DND-41 (cell line): Measurements from ENCODE around the gene SLC18A3.

Experiments
- ATAC-seq: fragments of 200-7000 bp; cut with Tn5 transposase; 3 replicates; pipeline ENCODE4 v1.9.1; 2021; ENCODE audit warnings: low read depth; ENCODE audit not compliant: insufficient read depth
- DNase-seq: peaks from one replicate; pipeline ENCODE4 v3.0.0-alpha.2; 2020
- H2AFZ ChIP-seq: 2 replicates; pipeline ENCODE4 v1.6.0; 2012; ENCODE audit warnings: low read depth, low read length
- H3K27ac ChIP-seq: 2 replicates; pipeline ENCODE4 v1.5.1; 2012; ENCODE audit warnings: low read length, inconsistent platforms
- H3K27me3 ChIP-seq: fragments of 200-600 bp; sonication (generic); 2 replicates; pipeline ENCODE4 v1.6.0; 2012; ENCODE audit warnings: low read length, mild to moderate bottlenecking, inconsistent platforms; ENCODE audit not compliant: insufficient read depth, poor library complexity
- H3K36me3 ChIP-seq: 2 replicates; pipeline ENCODE4 v1.5.1; 2012; ENCODE audit warnings: low read length, inconsistent platforms; ENCODE audit not compliant: insufficient read depth
- H3K4me1 ChIP-seq: 2 replicates; pipeline ENCODE4 v1.5.1; 2012; ENCODE audit warnings: mild to moderate bottlenecking, low read length; ENCODE audit not compliant: insufficient read depth
- H3K4me2 ChIP-seq: 2 replicates; pipeline ENCODE4 v1.6.0; 2012; ENCODE audit warnings: mild to moderate bottlenecking, moderate library complexity, low read length, inconsistent platforms; ENCODE audit not compliant: insufficient read depth
- H3K4me3 ChIP-seq, 2 experiments: fragments of 200-600 bp in 1 of 2; shearing (Covaris generic) in 1 of 2; 2 replicates each; pipeline ENCODE4 v1.5.1; 2012 to 2016; ENCODE audit warnings: inconsistent platforms in 2 of 2, low read length in 2 of 2, mild to moderate bottlenecking in 2 of 2, low read depth in 1 of 2, moderate library complexity in 1 of 2
- H3K79me2 ChIP-seq: 2 replicates; pipeline ENCODE4 v1.6.0; 2012; ENCODE audit warnings: low read length, inconsistent platforms; ENCODE audit not compliant: insufficient read depth
- H3K9ac ChIP-seq: 2 replicates; pipeline ENCODE4 v1.6.0; 2012; ENCODE audit warnings: low read depth, mild to moderate bottlenecking, inconsistent platforms, low read length, moderate library complexity
- H3K9me3 ChIP-seq: 2 replicates; pipeline ENCODE4 v1.5.1; 2012; ENCODE audit warnings: low read length, moderate library complexity, mild to moderate bottlenecking, inconsistent platforms; ENCODE audit not compliant: insufficient read depth, severe bottlenecking
- H4K20me1 ChIP-seq: 2 replicates; pipeline ENCODE4 v1.6.0; 2012; ENCODE audit warnings: low read length; ENCODE audit not compliant: insufficient read depth
- CTCF ChIP-seq: IDR thresholded peaks from 2 replicates; pipeline ENCODE4 v1.5.1; 2012; ENCODE audit warnings: borderline replicate concordance, low read length, moderate library complexity, mild to moderate bottlenecking; ENCODE audit not compliant: poor library complexity, severe bottlenecking; ENCODE audit errors: extremely low read depth
- EZH2 ChIP-seq: IDR thresholded peaks from 3 replicates; pipeline ENCODE4 v1.6.1; 2012; ENCODE audit warnings: borderline replicate concordance, low read depth, mild to moderate bottlenecking, moderate library complexity, low read length, inconsistent platforms; ENCODE audit not compliant: severe bottlenecking

Gene SLC18A3

GRCh38 chr10:49645871-49646870 lies 36.1 kb downstream of the SLC18A3 start:
- peak; percentile 22 for DNase-seq
- TF ChIP-seq CTCF (peak; percentile 27), EZH2 (no peak)
- no peaks in the 10 kb centered on the region for H4K20me1 ChIP-seq
- H3K27me3 ChIP-seq: no peaks in the 10 kb centered on the region
- H3K27ac ChIP-seq: peak overlapping the region; percentile 22; the same call in 1 of the 2 replicates
- H3K9ac ChIP-seq: no peak overlapping the region
- H3K4me1 ChIP-seq: peaks cover 45% of the 10 kb centered on the region
- H3K9me3 ChIP-seq: no peaks in the 10 kb centered on the region
- no peak overlapping the region for H3K4me3 ChIP-seq
- ATAC-seq: no peak
- H3K79me2 ChIP-seq: no peaks in the 10 kb centered on the region
- H2AFZ ChIP-seq: no peak overlapping the region
- H3K36me3 ChIP-seq: no peaks in the 10 kb centered on the region
- H3K4me2 ChIP-seq: no peak overlapping the region

- Histone ChIP-seq H3K27me3 (no peaks in the 10 kb centered on the region), H3K79me2 (no peaks in the 10 kb centered on the region), H3K9ac (no peak overlapping the region; the same call in 1 of the 2 replicates), H3K4me1 (peaks cover 47% of the 10 kb centered on the region), H3K4me3 (no peak overlapping the region), H3K4me2 (no peak overlapping the region), H4K20me1 (no peaks in the 10 kb centered on the region), H2AFZ (no peak overlapping the region), H3K36me3 (no peaks in the 10 kb centered on the region), H3K9me3 (no peaks in the 10 kb centered on the region), H3K27ac (peak overlapping the region; percentile 90)
- ATAC-seq: no peak
- no peak for TF ChIP-seq CTCF
- TF ChIP-seq EZH2: no peak
- DNase-seq: no peak
These were observed 37.4 kb downstream of the SLC18A3 start for GRCh38 chr10:49647554-49647953.

DNA sequence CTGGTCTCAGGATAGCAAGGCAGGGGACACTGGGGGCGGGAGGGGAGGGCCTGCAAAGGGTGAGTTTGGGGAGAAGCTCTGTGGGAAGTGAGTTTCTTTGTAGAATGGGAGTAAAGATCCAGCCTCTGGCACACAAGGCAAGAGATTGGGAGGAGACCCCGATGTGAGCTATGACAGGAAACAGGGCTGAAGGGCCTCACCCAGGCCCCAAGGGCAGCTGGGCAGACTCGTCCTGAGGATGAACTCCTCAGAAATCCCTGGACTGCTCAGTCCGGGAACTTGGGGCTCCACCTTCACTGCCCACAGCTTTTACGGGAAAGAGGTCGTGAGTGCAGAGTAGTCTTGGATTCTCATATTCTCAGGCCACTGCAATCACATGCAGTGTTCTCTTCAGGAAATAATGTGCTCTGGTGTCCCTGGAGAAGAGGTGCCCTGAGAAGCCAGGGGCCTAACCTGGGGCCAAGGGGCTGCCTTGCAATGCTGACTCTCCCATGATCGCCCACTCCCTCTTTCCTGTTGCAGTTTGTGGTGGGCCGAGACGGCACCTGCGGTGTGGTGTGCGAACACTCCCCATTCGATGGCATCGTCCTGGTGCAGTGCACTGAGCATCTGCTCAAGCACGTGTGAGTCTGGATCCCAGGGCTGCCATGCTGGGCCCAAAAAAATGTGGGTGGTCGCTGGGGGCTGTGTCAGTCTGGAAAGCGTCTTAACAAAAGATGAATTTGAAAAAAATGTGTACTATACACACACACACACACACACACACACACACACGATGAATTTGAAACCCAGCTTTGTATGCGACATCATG lies 38.1 kb downstream of the SLC18A3 start:
- Histone ChIP-seq H3K4me3 (peak overlapping the region in 1 of 2 experiments; percentile 4; a peak in 1 of 4 replicates), H3K27ac (peak overlapping the region; percentile 90), H3K4me1 (peaks cover 47% of the 10 kb centered on the region), H2AFZ (peak overlapping the region; percentile 21; the same call in 1 of the 2 replicates), H3K79me2 (no peaks in the 10 kb centered on the region), H3K9me3 (no peaks in the 10 kb centered on the region), H3K9ac (peak overlapping the region; percentile 44), H3K36me3 (no peaks in the 10 kb centered on the region), H3K27me3 (no peaks in the 10 kb centered on the region), H3K4me2 (peak overlapping the region; percentile 46), H4K20me1 (no peaks in the 10 kb centered on the region)
- ATAC-seq (peak; percentile 55), DNase-seq (peak; percentile 85)
- no peak for TF ChIP-seq CTCF
